ENCODE data around the gene SERGEF. TPM values are rescaled to one million over a fixed set of nuclear protein-coding genes. Genes with fewer than 3 reads are reported as not detected.

Gene SERGEF
- total RNA-seq, 1 donor from 2014 or later: 24.0 TPM

- H3K27ac Mint-ChIP-seq (ENCODE audit: unreplicated experiment): no peak overlapping the region
- peaks cover 2% of the 10 kb centered on the region for H3K36me3 Mint-ChIP-seq (ENCODE audit: unreplicated experiment)
- peaks cover 19% of the 10 kb centered on the region for H3K4me1 Mint-ChIP-seq (ENCODE audit: unreplicated experiment)
- no peak for TF ChIP-seq CTCF (IDR thresholded peaks at IDR 0.05)
- DNase-seq (ENCODE audit: extremely low spot score, unreplicated experiment): no peak
- no peaks in the 10 kb centered on the region for H3K9me3 Mint-ChIP-seq (ENCODE audit: unreplicated experiment)
- no peaks in the 10 kb centered on the region for H3K27me3 Mint-ChIP-seq (ENCODE audit: unreplicated experiment)
- H3K4me3 Mint-ChIP-seq (ENCODE audit: unreplicated experiment): no peak overlapping the region
These were observed 95.3 kb downstream of the SERGEF start for GRCh38 chr11:17917556-17917955.

GRCh38 chr11:17915500-17916143 is 97.2 kb downstream of the SERGEF start:
- peaks cover 2% of the 10 kb centered on the region for H3K36me3 Mint-ChIP-seq (ENCODE audit: unreplicated experiment)
- no peak for TF ChIP-seq CTCF (IDR thresholded peaks at IDR 0.05)
- H3K9me3 Mint-ChIP-seq (ENCODE audit: unreplicated experiment): no peaks in the 10 kb centered on the region
- H3K4me3 Mint-ChIP-seq (ENCODE audit: unreplicated experiment): no peak overlapping the region
- H3K27ac Mint-ChIP-seq (ENCODE audit: unreplicated experiment): no peak overlapping the region
- peaks cover 2% of the 10 kb centered on the region for H3K4me1 Mint-ChIP-seq (ENCODE audit: unreplicated experiment)
- DNase-seq (ENCODE audit: extremely low spot score, unreplicated experiment): no peak
- H3K27me3 Mint-ChIP-seq (ENCODE audit: unreplicated experiment): no peaks in the 10 kb centered on the region

- H3K27me3 Mint-ChIP-seq (ENCODE audit: unreplicated experiment): no peaks in the 10 kb centered on the region
- no peak overlapping the region for H3K27ac Mint-ChIP-seq (ENCODE audit: unreplicated experiment)
- H3K4me3 Mint-ChIP-seq (ENCODE audit: unreplicated experiment): no peak overlapping the region
- TF ChIP-seq CTCF (IDR thresholded peaks at IDR 0.05): no peak
- H3K4me1 Mint-ChIP-seq (ENCODE audit: unreplicated experiment): no peaks in the 10 kb centered on the region
- H3K36me3 Mint-ChIP-seq (ENCODE audit: unreplicated experiment): no peaks in the 10 kb centered on the region
- no peak for DNase-seq (ENCODE audit: extremely low spot score, unreplicated experiment)
- H3K9me3 Mint-ChIP-seq (ENCODE audit: unreplicated experiment): no peaks in the 10 kb centered on the region
These were observed 97.9 kb downstream of the SERGEF start for GRCh38 chr11:17914957-17915356.

- no peak for DNase-seq (ENCODE audit: extremely low spot score, unreplicated experiment)
- H3K4me3 Mint-ChIP-seq (ENCODE audit: unreplicated experiment): no peak overlapping the region
- no peak overlapping the region for H3K27ac Mint-ChIP-seq (ENCODE audit: unreplicated experiment)
- no peaks in the 10 kb centered on the region for H3K4me1 Mint-ChIP-seq (ENCODE audit: unreplicated experiment)
- no peaks in the 10 kb centered on the region for H3K27me3 Mint-ChIP-seq (ENCODE audit: unreplicated experiment)
- H3K36me3 Mint-ChIP-seq (ENCODE audit: unreplicated experiment): no peaks in the 10 kb centered on the region
- no peak for TF ChIP-seq CTCF (IDR thresholded peaks at IDR 0.05)
- no peaks in the 10 kb centered on the region for H3K9me3 Mint-ChIP-seq (ENCODE audit: unreplicated experiment)
These were observed 105.8 kb downstream of the SERGEF start for GRCh38 chr11:17907046-17907445.

- H3K27me3 Mint-ChIP-seq (ENCODE audit: unreplicated experiment): no peaks in the 10 kb centered on the region
These were observed 106.4 kb downstream of the SERGEF start for GRCh38 chr11:17906436-17906835.

More at GRCh38 chr11:17906436-17906835, 106.4 kb downstream of the SERGEF start:
- TF ChIP-seq CTCF (IDR thresholded peaks at IDR 0.05): peak; percentile 27
- Mint-ChIP-seq H3K4me1 (ENCODE audit: unreplicated experiment) (no peaks in the 10 kb centered on the region), H3K4me3 (ENCODE audit: unreplicated experiment) (no peak overlapping the region), H3K36me3 (ENCODE audit: unreplicated experiment) (no peaks in the 10 kb centered on the region), H3K9me3 (ENCODE audit: unreplicated experiment) (no peaks in the 10 kb centered on the region), H3K27ac (ENCODE audit: unreplicated experiment) (no peak overlapping the region)
- DNase-seq (ENCODE audit: extremely low spot score, unreplicated experiment): no peak

Measured in osteocyte (in vitro differentiated cells).